SK-N-SH treated with all-trans-retinoic acid at 6 μM for 48 hours (cell line): ENCODE measurements around the gene ALDOC.

Experiments
- ATAC-seq: fragments of 200-7000 bp; cut with Tn5 transposase; 3 replicates; pipeline ENCODE4 v1.9.1; 2020; ENCODE audit warnings: mild to moderate bottlenecking, moderate library complexity
- ARNTL ChIP-seq: fragments of 450-650 bp; formaldehyde crosslinking; IDR thresholded peaks from 2 replicates; pipeline ENCODE4 v1.5.0; 2020; ENCODE audit warnings: low read depth, mild to moderate bottlenecking, moderate library complexity, borderline replicate concordance
- BACH2 ChIP-seq: fragments of 250-450 bp; sonication (Bioruptor Pico); IDR thresholded peaks from 2 replicates; pipeline ENCODE4 v1.9.0; 2021; ENCODE audit warnings: mild to moderate bottlenecking, borderline replicate concordance
- CREB5 ChIP-seq: fragments of 250-450 bp; sonication (Bioruptor Pico); IDR thresholded peaks from 2 replicates; pipeline ENCODE4 v1.5.1; 2020; ENCODE audit warnings: low read depth, mild to moderate bottlenecking, moderate library complexity
- CSDC2 ChIP-seq: fragments of 250-450 bp; sonication (Bioruptor Pico); IDR thresholded peaks from 2 replicates; pipeline ENCODE4 v1.5.0; 2020; ENCODE audit warnings: mild to moderate bottlenecking, moderate library complexity
- ESRRG ChIP-seq: fragments of 250-450 bp; sonication (Bioruptor Pico); IDR thresholded peaks from 2 replicates; pipeline ENCODE4 v1.6.1; 2021; ENCODE audit warnings: mild to moderate bottlenecking
- ISL1 ChIP-seq: fragments of 250-450 bp; sonication (Bioruptor Pico); IDR thresholded peaks from 2 replicates; pipeline ENCODE4 v2.1.2; 2022; ENCODE audit warnings: mild to moderate bottlenecking, moderate library complexity
- OSR1 ChIP-seq: fragments of 250-450 bp; sonication (Bioruptor Pico); IDR thresholded peaks from 2 replicates; pipeline ENCODE4 v1.8.0; 2022; ENCODE audit warnings: moderate library complexity, mild to moderate bottlenecking, inconsistent platforms
- PATZ1 ChIP-seq: fragments of 250-450 bp; sonication (Bioruptor Pico); IDR thresholded peaks from 2 replicates; pipeline ENCODE4 v1.8.0; 2020; ENCODE audit warnings: mild to moderate bottlenecking, moderate library complexity, borderline replicate concordance
- POU6F1 ChIP-seq: fragments of 250-450 bp; sonication (Bioruptor Pico); IDR thresholded peaks from 2 replicates; pipeline ENCODE4 v1.8.0; 2021; ENCODE audit warnings: low read depth, mild to moderate bottlenecking, moderate library complexity, borderline replicate concordance
- PPARA ChIP-seq: fragments of 250-450 bp; sonication (Bioruptor Pico); IDR thresholded peaks from 2 replicates; pipeline ENCODE4 v1.5.0; 2020; ENCODE audit warnings: mild to moderate bottlenecking, borderline replicate concordance
- RARB ChIP-seq: fragments of 250-450 bp; sonication (Bioruptor Pico); IDR thresholded peaks from 2 replicates; pipeline ENCODE4 v1.8.0; 2021; ENCODE audit warnings: mild to moderate bottlenecking, moderate library complexity
- SNAI2 ChIP-seq: fragments of 250-450 bp; sonication (Bioruptor Pico); IDR thresholded peaks from 2 replicates; pipeline ENCODE4 v1.5.0; 2020; ENCODE audit warnings: mild to moderate bottlenecking, moderate library complexity
- TCF4 ChIP-seq: fragments of 250-450 bp; sonication (Bioruptor Pico); IDR thresholded peaks from 2 replicates; pipeline ENCODE4 v1.8.0; 2021; ENCODE audit warnings: mild to moderate bottlenecking, moderate library complexity, borderline replicate concordance
- TOX ChIP-seq: fragments of 250-450 bp; sonication (Bioruptor Pico); IDR thresholded peaks from 2 replicates; pipeline ENCODE4 v1.8.0; 2021; ENCODE audit warnings: mild to moderate bottlenecking, moderate library complexity, borderline replicate concordance
- TSHZ2 ChIP-seq: fragments of 250-450 bp; sonication (Bioruptor Pico); IDR thresholded peaks from 2 replicates; pipeline ENCODE4 v1.5.0; 2020; ENCODE audit warnings: mild to moderate bottlenecking, moderate library complexity
- ZC3H10 ChIP-seq: fragments of 250-450 bp; sonication (Bioruptor Pico); IDR thresholded peaks from 2 replicates; pipeline ENCODE4 v1.5.1; 2021; ENCODE audit warnings: mild to moderate bottlenecking, moderate library complexity
- ZFP3 ChIP-seq: fragments of 250-450 bp; sonication (Bioruptor Pico); IDR thresholded peaks from 2 replicates; pipeline ENCODE4 v1.5.0; 2020; ENCODE audit warnings: mild to moderate bottlenecking, moderate library complexity
- ZNF565 ChIP-seq: fragments of 450-650 bp; formaldehyde crosslinking; conservative IDR thresholded peaks from 2 replicates; pipeline ENCODE4 v1.5.0; 2020; ENCODE audit warnings: low read depth, mild to moderate bottlenecking, moderate library complexity
- ZNF70 ChIP-seq: fragments of 450-650 bp; formaldehyde crosslinking; IDR thresholded peaks from 2 replicates; pipeline ENCODE4 v1.5.0; 2020; ENCODE audit warnings: mild to moderate bottlenecking, moderate library complexity
- ZNF8 ChIP-seq: fragments of 450-650 bp; formaldehyde crosslinking; IDR thresholded peaks from 2 replicates; pipeline ENCODE4 v1.5.0; 2020; ENCODE audit warnings: mild to moderate bottlenecking, moderate library complexity

The ALDOC gene

GRCh38 chr17:28613931-28614381 is 37.3 kb upstream of the ALDOC start, which contains the start of gene RSKR:
Gene RSKR (minus strand): TSS chr17:28614185. CDS start chr17:28614161, 24 bp downstream.
- no peak for TF ChIP-seq TCF4
- TF ChIP-seq OSR1 (CRISPR knock-in tag): no peak
- TF ChIP-seq ZNF70 (CRISPR knock-in tag): no peak
- no peak for TF ChIP-seq ISL1 (CRISPR knock-in tag)
- TF ChIP-seq ZNF8: no peak
- no peak for TF ChIP-seq ZC3H10
- TF ChIP-seq PATZ1: no peak
- no peak for TF ChIP-seq ZNF565 (CRISPR knock-in tag)
- no peak for TF ChIP-seq ESRRG (CRISPR knock-in tag)
- TF ChIP-seq CREB5 (CRISPR knock-in tag): no peak
- no peak for TF ChIP-seq BACH2
- TF ChIP-seq TSHZ2 (CRISPR knock-in tag): no peak
- TF ChIP-seq SNAI2 (CRISPR knock-in tag): no peak
- no peak for TF ChIP-seq CSDC2
- no peak for TF ChIP-seq PPARA (CRISPR knock-in tag)
- TF ChIP-seq, all 23 proteins: peak for 0
- no peak for ATAC-seq

GRCh38 chr17:28612936-28613872 is 36.5 kb upstream of the ALDOC start:
- ATAC-seq: peak; percentile 84
- no peak for TF ChIP-seq TOX
- no peak for TF ChIP-seq ZNF565 (CRISPR knock-in tag)
- TF ChIP-seq ARNTL: no peak
- TF ChIP-seq CREB5 (CRISPR knock-in tag): no peak
- TF ChIP-seq ISL1 (CRISPR knock-in tag): no peak
- no peak for TF ChIP-seq PATZ1
- TF ChIP-seq ZNF70 (CRISPR knock-in tag): no peak
- no peak for TF ChIP-seq ESRRG (CRISPR knock-in tag)
- TF ChIP-seq RARB (CRISPR knock-in tag): no peak
- TF ChIP-seq TSHZ2 (CRISPR knock-in tag): no peak
- no peak for TF ChIP-seq POU6F1 (CRISPR knock-in tag)
- no peak for TF ChIP-seq ZNF8
- TF ChIP-seq ZC3H10: no peak
- TF ChIP-seq BACH2: no peak
- no peak for TF ChIP-seq ZFP3 (CRISPR knock-in tag)
